ENCODE measurements around the gene SYK. TPM values are rescaled to one million over a fixed set of nuclear protein-coding genes. Genes with fewer than 3 reads are reported as not detected.

SYK gene
- total RNA-seq, 6 experiments from 2014 or later = 3.0 to 10.9 (median 3.7) TPM

GRCh38 chr9:90891308-90892040, 89.9 kb downstream of the SYK start:
- no peaks in the 10 kb centered on the region for H3K27me3 ChIP-seq
- no peaks in the 10 kb centered on the region for H3K36me3 ChIP-seq
- H3K9me3 ChIP-seq = no peaks in the 10 kb centered on the region
- no peak overlapping the region for H3K27ac ChIP-seq
- DNase-seq (no peak), ATAC-seq (no peak)
- intact Hi-C loops (cut with DNase I) = no loop called here
- H3K4me1 ChIP-seq = no peaks in the 10 kb centered on the region
- WGBS (ENCODE audit: insufficient coverage, low coverage, low lambda C conversion rate, missing lambda C conversion rate) = 77% methylated on average over 8 of the region's 8 CpGs
- H3K4me3 ChIP-seq = no peak overlapping the region
- TF ChIP-seq POLR2A (IDR thresholded peaks at IDR 0.05) = no peak

GRCh38 chr9:90892918-90893317, 91.3 kb downstream of the SYK start:
- Histone ChIP-seq H3K36me3 (no peaks in the 10 kb centered on the region), H3K27ac (no peak overlapping the region), H3K27me3 (no peaks in the 10 kb centered on the region), H3K9me3 (no peaks in the 10 kb centered on the region), H3K4me1 (no peaks in the 10 kb centered on the region), H3K4me3 (no peak overlapping the region)
- no peak for TF ChIP-seq CTCF (IDR thresholded peaks at IDR 0.05)
- TF ChIP-seq POLR2A (IDR thresholded peaks at IDR 0.05) = no peak
- WGBS (ENCODE audit: insufficient coverage, low coverage, low lambda C conversion rate, missing lambda C conversion rate) = 37% methylated on average over 3 of the region's 6 CpGs
- DNase-seq (no peak), ATAC-seq (no peak)
- intact Hi-C loops (cut with DNase I) = no loop called here

GRCh38 chr9:90893706-90894105, 92.1 kb downstream of the SYK start:
- no peaks in the 10 kb centered on the region for H3K36me3 ChIP-seq
- TF ChIP-seq CTCF (IDR thresholded peaks at IDR 0.05) = no peak
- TF ChIP-seq POLR2A (IDR thresholded peaks at IDR 0.05) = no peak
- H3K4me3 ChIP-seq = no peak overlapping the region
- no peaks in the 10 kb centered on the region for H3K9me3 ChIP-seq
- no peaks in the 10 kb centered on the region for H3K27me3 ChIP-seq
- intact Hi-C loops (cut with DNase I) = no loop called here
- H3K27ac ChIP-seq = no peak overlapping the region
- no peak for DNase-seq
- no peaks in the 10 kb centered on the region for H3K4me1 ChIP-seq
- WGBS (ENCODE audit: insufficient coverage, low coverage, low lambda C conversion rate, missing lambda C conversion rate) = 20% methylated on average over 1 of the region's 4 CpGs
- ATAC-seq = peak in 1 of 4 donors; percentile 24

- Histone ChIP-seq H3K4me1 (no peaks in the 10 kb centered on the region), H3K27ac (no peak overlapping the region), H3K4me3 (no peak overlapping the region), H3K36me3 (no peaks in the 10 kb centered on the region), H3K9me3 (no peaks in the 10 kb centered on the region), H3K27me3 (no peaks in the 10 kb centered on the region)
- TF ChIP-seq CTCF (IDR thresholded peaks at IDR 0.05) (peak; percentile 22 to 39 (median 30)), POLR2A (IDR thresholded peaks at IDR 0.05) (no peak)
- DNase-seq (no peak), ATAC-seq (peak in 1 of 4 donors; percentile 18)
- intact Hi-C loops (cut with DNase I) = no loop called here
- 66% methylated on average over 14 of the region's 16 CpGs for WGBS (ENCODE audit: insufficient coverage, low coverage, low lambda C conversion rate, missing lambda C conversion rate)
These were observed 93.5 kb downstream of the SYK start for GRCh38 chr9:90894986-90895687.

- H3K36me3 ChIP-seq = no peaks in the 10 kb centered on the region
- intact Hi-C loops (cut with DNase I) = no loop called here
- H3K4me3 ChIP-seq = no peak overlapping the region
- no peaks in the 10 kb centered on the region for H3K9me3 ChIP-seq
- no peaks in the 10 kb centered on the region for H3K4me1 ChIP-seq
- DNase-seq (no peak), ATAC-seq (no peak)
- no peaks in the 10 kb centered on the region for H3K27me3 ChIP-seq
- WGBS (ENCODE audit: insufficient coverage, low coverage, low lambda C conversion rate, missing lambda C conversion rate) = 80% methylated on average over 6 of the region's 7 CpGs
- TF ChIP-seq POLR2A (IDR thresholded peaks at IDR 0.05) = no peak
- no peak overlapping the region for H3K27ac ChIP-seq
These were observed 94.2 kb downstream of the SYK start for GRCh38 chr9:90895786-90896185.
